ENCODE data around the gene RASAL2. TPM values are rescaled to one million over a fixed set of nuclear protein-coding genes. Genes with fewer than 3 reads are reported as not detected.

Gene RASAL2
- total and polyA plus RNA-seq, 9 of the 15 experiments (the other 6 are each of a cell fraction or from before 2014, with no cell fraction given), result 0.13 to 1.0 (median 0.62) TPM

DNA sequence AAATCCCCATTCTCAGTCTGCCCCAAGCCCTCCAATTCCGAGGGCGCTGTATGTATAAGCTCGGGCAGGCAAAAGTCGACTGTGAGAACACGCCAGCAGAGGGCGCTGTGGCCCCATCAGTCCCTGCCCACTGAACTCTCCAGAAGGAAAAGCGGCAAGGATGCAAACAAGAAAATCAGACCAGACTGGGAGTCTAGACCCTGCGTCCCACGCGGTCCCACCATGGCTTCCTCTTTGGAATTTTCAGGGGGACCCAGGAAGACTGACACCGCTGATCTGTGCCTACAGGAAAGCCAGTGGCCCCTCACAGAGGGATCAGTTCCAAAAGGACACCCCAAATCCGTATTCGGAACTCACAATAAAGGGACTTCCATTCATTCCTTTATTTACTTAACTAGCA lies 438.5 kb downstream of the RASAL2 start (continued):
- TF ChIP-seq, protein P1, sequence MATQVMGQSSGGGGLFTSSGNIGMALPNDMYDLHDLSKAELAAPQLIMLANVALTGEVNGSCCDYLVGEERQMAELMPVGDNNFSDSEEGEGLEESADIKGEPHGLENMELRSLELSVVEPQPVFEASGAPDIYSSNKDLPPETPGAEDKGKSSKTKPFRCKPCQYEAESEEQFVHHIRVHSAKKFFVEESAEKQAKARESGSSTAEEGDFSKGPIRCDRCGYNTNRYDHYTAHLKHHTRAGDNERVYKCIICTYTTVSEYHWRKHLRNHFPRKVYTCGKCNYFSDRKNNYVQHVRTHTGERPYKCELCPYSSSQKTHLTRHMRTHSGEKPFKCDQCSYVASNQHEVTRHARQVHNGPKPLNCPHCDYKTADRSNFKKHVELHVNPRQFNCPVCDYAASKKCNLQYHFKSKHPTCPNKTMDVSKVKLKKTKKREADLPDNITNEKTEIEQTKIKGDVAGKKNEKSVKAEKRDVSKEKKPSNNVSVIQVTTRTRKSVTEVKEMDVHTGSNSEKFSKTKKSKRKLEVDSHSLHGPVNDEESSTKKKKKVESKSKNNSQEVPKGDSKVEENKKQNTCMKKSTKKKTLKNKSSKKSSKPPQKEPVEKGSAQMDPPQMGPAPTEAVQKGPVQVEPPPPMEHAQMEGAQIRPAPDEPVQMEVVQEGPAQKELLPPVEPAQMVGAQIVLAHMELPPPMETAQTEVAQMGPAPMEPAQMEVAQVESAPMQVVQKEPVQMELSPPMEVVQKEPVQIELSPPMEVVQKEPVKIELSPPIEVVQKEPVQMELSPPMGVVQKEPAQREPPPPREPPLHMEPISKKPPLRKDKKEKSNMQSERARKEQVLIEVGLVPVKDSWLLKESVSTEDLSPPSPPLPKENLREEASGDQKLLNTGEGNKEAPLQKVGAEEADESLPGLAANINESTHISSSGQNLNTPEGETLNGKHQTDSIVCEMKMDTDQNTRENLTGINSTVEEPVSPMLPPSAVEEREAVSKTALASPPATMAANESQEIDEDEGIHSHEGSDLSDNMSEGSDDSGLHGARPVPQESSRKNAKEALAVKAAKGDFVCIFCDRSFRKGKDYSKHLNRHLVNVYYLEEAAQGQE (IDR thresholded peaks at IDR 0.05; ENCODE audit: borderline replicate concordance), result peak; percentile 70; the same call in 1 of the 2 replicates
- TF ChIP-seq, protein P1 (CRISPR knock-in tag; IDR thresholded peaks at IDR 0.05; ENCODE audit: low read depth), result no peak
- TF ChIP-seq, protein P2, sequence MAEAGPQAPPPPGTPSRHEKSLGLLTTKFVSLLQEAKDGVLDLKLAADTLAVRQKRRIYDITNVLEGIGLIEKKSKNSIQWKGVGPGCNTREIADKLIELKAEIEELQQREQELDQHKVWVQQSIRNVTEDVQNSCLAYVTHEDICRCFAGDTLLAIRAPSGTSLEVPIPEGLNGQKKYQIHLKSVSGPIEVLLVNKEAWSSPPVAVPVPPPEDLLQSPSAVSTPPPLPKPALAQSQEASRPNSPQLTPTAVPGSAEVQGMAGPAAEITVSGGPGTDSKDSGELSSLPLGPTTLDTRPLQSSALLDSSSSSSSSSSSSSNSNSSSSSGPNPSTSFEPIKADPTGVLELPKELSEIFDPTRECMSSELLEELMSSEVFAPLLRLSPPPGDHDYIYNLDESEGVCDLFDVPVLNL (CRISPR knock-in tag; IDR thresholded peaks at IDR 0.05; ENCODE audit: low read depth), result no peak
- no peak for TF ChIP-seq SETDB1 (IDR thresholded peaks at IDR 0.05; ENCODE audit: low read length)
- TF ChIP-seq ZC3H8 (IDR thresholded peaks at IDR 0.05), result no peak
- peak; percentile 74 for TF ChIP-seq SMC3 (conservative IDR thresholded peaks at IDR 0.05; ENCODE audit: insufficient read depth, low read depth, low read length)
- TF ChIP-seq ZBED1 (IDR thresholded peaks at IDR 0.05), result no peak
- TF ChIP-seq, protein P3, sequence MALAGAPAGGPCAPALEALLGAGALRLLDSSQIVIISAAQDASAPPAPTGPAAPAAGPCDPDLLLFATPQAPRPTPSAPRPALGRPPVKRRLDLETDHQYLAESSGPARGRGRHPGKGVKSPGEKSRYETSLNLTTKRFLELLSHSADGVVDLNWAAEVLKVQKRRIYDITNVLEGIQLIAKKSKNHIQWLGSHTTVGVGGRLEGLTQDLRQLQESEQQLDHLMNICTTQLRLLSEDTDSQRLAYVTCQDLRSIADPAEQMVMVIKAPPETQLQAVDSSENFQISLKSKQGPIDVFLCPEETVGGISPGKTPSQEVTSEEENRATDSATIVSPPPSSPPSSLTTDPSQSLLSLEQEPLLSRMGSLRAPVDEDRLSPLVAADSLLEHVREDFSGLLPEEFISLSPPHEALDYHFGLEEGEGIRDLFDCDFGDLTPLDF (CRISPR knock-in tag; IDR thresholded peaks at IDR 0.05), result no peak
- no peak for TF ChIP-seq HMGN3 (IDR thresholded peaks at IDR 0.05; ENCODE audit: borderline replicate concordance, extremely low read depth, insufficient read length, low read depth, low read length)
- no peak for TF ChIP-seq JUNB (CRISPR knock-in tag; conservative IDR thresholded peaks at IDR 0.05)
- no peak for TF ChIP-seq ZNF354B (CRISPR knock-in tag; IDR thresholded peaks at IDR 0.05)
- TF ChIP-seq RCOR1 (IDR thresholded peaks at IDR 0.05; ENCODE audit: borderline replicate concordance in 1 of 2, low read depth in 2 of 2, low read length in 2 of 2), result peak in 1 of 2 experiments; percentile 49; a peak in 1 of 4 replicates
- peak; percentile 50; the same call in 1 of the 2 replicates for TF ChIP-seq RB1 (IDR thresholded peaks at IDR 0.05; ENCODE audit: low read depth)
- TF ChIP-seq, protein P4, sequence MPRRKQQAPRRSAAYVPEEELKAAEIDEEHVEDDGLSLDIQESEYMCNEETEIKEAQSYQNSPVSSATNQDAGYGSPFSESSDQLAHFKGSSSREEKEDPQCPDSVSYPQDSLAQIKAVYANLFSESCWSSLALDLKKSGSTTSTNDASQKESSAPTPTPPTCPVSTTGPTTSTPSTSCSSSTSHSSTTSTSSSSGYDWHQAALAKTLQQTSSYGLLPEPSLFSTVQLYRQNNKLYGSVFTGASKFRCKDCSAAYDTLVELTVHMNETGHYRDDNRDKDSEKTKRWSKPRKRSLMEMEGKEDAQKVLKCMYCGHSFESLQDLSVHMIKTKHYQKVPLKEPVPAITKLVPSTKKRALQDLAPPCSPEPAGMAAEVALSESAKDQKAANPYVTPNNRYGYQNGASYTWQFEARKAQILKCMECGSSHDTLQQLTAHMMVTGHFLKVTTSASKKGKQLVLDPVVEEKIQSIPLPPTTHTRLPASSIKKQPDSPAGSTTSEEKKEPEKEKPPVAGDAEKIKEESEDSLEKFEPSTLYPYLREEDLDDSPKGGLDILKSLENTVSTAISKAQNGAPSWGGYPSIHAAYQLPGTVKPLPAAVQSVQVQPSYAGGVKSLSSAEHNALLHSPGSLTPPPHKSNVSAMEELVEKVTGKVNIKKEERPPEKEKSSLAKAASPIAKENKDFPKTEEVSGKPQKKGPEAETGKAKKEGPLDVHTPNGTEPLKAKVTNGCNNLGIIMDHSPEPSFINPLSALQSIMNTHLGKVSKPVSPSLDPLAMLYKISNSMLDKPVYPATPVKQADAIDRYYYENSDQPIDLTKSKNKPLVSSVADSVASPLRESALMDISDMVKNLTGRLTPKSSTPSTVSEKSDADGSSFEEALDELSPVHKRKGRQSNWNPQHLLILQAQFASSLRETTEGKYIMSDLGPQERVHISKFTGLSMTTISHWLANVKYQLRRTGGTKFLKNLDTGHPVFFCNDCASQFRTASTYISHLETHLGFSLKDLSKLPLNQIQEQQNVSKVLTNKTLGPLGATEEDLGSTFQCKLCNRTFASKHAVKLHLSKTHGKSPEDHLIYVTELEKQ (CRISPR knock-in tag; IDR thresholded peaks at IDR 0.05), result no peak
- no peak for TF ChIP-seq ATF1 (CRISPR knock-in tag; IDR thresholded peaks at IDR 0.05)
- TF ChIP-seq ATF1 (tag; IDR thresholded peaks at IDR 0.05), result no peak
- no peak for TF ChIP-seq WHSC1 (IDR thresholded peaks at IDR 0.05; ENCODE audit: low read length)

Measured in K562 (cell line).